ENCODE measurements around the gene SNRPA.

DNA sequence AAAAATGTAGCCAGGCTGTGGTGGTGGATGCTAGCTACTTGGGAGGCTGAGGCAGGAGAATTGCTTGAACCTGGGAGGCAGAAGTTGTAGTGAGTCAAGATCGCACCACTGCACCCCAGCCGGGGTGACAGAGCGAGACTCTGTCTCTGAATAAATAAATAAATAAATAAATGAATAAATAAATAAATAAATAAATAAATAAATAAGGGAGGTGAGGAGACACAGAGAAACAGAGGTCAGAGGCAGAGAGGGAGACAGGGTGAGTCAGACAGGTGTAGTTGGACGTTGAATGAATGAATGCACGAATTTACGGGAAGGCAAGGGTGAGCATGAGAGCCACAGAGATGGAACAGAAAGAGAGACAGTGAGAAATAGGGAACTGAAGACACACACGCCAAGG lies 30.1 kb downstream of the SNRPA start:
- TF ChIP-seq ZNF672 (CRISPR knock-in tag; IDR thresholded peaks at IDR 0.05) (no peak), ZBTB7A (CRISPR knock-in tag; IDR thresholded peaks at IDR 0.05) (no peak), ZNF558 (CRISPR knock-in tag; IDR thresholded peaks at IDR 0.05; ENCODE audit: borderline replicate concordance) (no peak), EED (CRISPR knock-in tag; IDR thresholded peaks at IDR 0.05) (no peak)

All from HepG2 (cell line).